Measurements from ENCODE around the gene HOXB13.
"Not testable (repeated sequence)": the region's sequence is repeated elsewhere in the genome, so short reads cannot be mapped to it uniquely, and the experiment has no call there.

Gene HOXB13

DNA sequence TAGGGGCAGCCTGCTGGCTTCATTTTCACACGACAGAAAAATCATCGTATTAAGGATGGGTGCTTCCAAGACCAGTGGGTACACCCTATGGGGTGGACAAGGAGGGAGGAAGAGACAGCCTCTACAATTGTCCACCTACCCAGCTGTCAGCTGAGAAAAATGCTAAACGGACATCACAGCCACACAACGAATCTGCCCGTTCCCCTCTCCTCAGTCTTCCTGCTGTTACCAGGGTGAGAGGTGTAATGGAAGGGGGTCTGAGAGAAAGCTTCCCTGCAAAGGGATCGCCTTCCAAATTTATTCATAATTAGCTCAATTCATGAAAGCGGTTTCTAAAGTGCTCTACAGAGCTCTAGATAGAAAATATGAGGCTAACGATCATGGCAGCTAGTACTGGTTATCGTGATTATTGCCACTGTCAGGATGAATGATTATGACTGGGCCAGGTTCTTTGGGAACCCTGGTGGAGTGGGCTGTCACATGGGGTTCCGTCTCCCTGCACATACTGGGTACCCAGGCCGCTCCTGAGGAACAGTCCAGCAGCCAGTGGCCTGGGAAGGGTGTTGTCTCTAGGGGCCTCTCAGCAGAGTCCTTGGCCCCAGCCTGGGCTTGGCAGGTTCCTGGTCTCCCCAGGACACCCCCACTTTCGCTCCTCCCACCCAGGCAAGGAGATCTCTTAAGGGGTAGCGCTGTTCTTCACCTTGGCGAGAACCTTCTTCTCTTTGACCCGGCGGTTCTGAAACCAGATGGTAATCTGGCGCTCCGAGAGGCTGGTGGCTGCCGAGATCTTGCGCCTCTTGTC lies 2.2 kb downstream of the HOXB13 start:
- no peak for DNase-seq

DNA sequence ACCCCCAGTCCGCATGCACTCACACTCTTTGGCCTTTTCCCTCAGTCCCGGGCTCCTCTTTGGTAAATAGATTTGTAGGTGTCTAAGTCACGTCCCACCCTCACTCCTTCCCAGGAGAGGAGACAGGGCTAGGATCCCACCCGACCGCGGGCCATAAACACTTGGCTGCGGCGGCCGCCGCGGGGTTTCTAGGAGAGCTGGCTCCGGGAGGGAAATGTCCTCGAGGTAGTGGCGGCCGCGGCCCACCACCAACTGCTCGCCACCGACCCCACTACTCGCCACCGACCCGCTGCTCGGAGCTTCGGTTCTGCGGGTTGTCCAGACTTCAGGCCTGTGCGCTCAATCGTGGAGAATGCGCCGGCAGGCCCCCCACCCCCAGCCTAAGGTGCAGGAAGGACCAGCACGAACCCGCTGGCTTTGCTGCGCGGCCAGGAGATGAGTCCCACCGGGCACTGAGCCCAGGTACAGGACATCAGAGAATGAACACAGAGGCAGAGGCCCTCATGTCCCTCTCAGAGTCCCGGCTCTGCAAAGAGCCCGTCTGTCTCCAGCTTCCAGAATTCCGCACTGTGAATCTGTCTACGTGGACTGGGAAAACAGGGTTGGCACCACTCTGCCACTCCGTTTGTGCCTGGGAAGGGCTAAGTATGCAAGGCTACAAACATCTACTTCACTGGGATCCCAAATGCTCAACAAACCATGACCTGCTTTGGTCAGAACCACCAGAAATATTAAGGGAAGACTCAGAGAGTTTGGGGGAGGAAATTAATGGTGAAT lies 3.1 kb downstream of the HOXB13 start:
- DNase-seq, result no peak

DNA sequence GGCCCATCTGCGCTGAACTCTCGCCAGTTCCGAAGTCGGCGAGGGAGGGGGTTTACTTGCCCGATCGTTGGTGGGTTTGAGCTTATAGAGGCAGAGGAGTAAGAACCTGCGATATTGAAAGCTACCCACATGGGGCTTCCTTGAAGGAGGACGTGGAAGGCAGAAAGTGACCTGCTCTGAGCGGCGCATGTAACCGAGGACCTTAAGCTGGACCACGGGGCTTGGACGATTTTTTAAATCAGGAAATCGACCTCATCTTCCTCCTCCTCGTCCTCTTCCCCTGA lies 3.6 kb downstream of the HOXB13 start:
- no peak for DNase-seq

DNA sequence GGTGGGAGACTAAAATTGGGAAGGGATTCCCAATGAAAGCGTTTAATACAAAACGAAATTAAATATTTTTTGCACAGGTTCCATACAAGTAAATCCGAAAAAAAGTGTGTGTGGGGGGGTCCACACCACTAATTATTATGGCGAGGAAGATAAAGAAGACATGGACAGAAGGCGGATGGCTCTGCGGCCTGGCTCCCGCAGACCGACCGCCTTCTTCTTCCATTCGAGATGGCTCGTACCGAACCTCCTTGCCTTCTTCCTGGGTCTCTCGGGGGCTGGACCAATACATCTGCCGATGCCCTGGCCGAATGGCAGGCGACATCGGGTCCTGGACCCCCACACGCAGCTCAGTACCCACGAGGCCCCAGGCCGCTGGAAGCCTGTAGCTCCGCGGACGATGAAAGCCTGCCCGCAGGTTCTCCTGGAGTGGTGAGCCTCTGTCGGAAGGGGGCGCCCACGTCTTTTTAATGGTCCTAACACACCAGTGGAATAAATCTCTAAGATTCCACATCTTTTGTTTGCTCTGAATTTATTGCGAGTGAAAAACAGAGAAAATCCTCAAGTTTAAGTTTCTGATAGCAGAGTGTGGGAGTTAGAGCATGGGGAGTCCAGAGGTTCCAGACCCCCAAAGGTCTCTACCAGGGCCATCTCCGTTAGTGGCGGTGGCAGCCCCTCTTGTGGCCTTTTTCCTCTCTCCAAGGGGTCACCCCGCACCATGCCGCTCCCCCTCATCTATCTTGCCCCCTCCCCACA lies 4.1 kb downstream of the HOXB13 start:
- peak; percentile 91 for DNase-seq

DNA sequence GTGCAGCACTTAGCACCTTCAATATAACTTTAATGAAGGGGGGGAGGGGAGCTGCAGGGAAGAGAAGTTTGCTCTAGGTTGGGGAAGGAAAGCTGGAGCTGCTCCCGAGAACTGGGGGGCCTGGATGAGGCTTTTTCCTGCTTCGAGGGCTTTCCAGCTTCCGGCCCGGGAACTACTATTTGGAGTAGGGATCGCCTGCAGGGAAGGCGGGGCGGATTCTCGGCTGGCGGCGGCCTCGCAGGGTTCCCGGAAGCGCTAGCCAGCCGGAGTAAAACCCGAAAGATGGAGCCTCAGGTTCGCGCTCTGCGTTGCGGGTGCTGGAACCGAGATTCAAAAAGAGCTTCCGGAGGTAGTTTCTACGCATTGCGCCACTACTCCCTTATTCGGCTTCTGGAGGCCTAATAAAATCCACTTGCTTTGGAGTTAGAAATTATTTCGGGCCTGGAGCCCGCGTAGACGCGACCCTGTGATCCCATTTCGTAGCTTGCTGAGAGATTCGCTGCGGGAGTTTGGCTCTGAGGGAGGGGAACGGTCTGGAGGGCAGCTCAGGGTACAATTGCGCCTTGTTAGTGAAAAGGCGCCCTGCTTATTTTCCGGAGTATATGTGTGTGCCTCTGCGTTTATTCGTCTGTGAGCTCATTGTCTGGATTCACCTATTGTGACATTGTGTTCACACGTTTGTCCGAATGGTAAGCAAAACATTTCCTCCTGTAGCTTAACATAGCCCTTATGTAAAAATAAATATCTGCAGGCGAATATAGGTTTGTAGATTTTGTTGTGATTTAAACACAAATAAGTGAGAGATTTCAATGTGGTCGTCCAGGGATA lies 4.9 kb downstream of the HOXB13 start:
- peak; percentile 39 for DNase-seq

DNA sequence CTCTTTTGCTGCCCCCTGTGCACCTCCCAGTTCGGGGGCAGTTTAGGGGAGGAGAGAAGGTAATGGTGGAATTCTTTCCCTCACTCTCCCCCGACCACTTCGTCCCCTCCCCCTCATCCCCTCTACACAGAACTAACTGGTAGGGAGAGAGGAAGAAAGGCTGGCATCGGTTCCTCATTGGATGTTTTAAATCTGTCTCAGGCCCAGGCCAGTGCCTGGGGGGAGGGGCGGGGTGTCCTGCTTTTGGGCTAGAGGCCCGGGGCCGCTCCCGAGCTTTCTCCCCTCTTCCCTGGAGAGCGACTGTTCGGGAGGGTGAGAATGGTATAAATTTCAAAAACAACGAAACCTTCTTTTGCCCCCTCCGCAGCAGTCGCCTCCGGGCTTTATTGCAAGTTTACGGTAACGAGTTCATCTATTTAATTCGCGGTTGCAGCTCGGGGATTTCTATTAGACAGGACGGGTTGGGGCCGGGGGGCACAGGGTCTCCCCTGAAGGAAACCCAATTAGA lies 5.6 kb downstream of the HOXB13 start, which contains the start of gene PRAC2:
PRAC2 (plus strand) TSS at position 271 of the 508 bp plus-strand sequence. CDS start 1,226 bp downstream, outside the sequence.
- DNase-seq, result no peak

DNA sequence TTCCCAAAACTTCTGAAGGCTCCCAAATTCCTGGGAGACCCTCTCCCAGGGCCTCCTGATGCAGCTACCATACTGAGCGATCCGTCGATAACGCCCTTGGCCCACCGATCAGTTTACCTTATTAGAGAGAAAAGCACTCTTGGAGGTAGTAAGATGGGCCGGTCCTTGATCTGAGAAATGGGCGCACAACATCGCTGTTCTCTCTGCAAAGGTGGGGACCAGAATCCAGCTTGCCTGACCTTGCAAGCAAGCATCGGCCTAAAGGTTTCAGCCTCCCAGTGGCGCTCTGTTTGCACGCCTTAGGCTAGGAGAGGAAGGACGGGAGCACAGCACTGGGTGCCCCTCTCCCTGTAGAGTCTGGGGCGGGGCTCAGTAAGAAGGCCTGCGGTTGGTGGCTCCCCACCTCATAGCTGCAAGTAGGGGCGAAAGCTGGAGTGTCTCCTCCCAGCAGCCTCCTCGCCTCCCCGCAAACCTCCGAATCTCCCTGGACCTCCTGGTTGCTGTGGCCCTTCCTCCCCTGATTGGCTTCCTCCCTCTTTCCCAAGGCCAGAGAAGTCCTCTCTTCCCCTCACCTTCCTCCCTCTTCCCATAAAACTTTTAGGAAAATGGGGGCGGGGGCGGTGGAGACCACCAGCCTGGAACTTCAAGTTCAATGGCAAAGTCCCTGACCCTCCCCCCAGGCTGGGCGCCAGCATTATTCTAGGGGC lies 6.2 kb downstream of the HOXB13 start, which contains the start of gene PRAC1:
PRAC1 (minus strand) TSS at position 318 of the 707 bp plus-strand sequence; CDS start at position 192, 126 bp downstream.
- DNase-seq, result no peak

DNA sequence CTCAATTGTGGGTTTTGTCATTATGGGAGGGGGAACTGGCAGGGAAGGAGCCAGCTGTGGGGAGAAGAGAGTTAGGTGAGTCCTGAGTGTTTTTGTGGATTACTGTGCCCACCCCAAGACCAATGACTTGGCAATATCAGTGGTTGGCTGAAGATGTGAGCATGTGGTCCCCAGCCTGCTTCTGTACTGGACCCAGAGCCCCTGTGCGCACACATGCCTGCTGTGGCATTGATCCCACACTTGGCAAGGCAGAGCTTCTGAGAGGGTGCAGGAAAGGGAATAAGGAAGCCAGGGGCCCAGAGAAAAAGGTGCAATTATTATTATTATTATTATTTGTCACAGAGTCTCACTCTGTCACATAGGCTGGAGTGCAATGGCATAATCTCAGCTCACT lies 7.5 kb downstream of the HOXB13 start:
- DNase-seq, result no peak

DNA sequence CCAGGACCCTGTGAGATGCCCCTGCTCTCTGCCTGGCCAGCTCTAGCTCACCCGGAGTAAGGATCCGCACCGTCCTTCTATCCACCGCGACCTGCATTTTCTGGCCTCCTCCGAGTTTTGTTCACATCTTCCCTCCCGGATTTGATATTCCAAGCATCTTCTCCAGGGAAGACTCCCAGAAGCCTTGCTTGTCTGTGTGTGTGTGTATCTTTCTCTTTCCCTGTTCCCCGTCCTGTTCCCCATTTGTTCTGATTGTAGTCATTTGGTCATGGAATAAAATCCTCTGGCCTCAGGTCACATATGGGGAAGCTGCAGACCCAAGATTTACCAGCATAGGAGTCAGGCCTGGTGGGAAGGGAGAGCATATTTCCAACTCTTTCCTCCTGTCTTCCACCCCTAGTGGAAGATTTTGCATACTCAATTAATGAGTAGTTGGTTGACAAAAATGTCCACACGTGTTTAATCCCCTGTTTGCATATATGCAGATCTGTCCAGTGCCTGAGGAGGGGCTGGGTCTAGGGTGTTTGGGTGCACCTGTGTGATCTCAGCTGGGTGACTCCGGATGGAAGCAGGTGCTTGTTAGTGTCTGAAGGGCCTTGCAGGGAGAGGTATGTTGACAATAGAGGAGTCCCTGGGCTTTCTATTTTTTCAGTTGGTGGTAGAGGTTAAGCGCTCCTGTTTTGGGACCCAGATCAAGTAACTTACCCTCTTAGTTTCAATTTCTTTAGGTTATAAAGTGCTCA lies 8.1 kb downstream of the HOXB13 start:
- DNase-seq, result no peak

DNA sequence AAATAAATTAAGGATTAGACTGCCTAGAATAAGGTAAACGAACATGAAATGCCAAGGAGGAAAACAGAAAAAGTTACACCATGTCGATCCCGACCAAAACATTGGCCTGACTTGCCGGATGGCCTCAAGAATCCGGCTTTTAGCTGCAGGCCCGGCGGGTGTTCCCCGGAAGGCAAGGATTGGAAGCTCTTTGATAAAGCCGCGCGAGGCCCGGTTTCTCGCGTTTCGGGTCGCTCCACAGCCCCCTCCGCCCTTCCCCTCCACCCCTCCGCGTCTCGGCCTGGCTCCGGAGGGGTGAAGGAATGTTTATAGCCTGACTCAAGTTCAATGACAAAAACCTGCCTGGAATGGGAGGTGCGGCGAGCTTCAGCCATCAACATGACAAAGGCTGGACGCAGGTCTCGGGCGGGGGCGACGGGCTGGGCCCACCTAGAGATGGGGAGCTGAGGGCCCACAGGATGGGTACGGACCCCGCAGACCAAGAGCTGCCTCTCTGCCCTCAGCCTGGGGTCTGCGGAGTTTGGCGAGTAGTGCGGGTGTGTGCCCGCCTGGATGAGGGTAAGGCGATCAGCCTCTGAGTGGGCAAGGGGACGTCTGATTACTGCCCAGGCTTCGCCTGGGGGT lies 8.8 kb downstream of the HOXB13 start:
- DNase-seq, result no peak

DNA sequence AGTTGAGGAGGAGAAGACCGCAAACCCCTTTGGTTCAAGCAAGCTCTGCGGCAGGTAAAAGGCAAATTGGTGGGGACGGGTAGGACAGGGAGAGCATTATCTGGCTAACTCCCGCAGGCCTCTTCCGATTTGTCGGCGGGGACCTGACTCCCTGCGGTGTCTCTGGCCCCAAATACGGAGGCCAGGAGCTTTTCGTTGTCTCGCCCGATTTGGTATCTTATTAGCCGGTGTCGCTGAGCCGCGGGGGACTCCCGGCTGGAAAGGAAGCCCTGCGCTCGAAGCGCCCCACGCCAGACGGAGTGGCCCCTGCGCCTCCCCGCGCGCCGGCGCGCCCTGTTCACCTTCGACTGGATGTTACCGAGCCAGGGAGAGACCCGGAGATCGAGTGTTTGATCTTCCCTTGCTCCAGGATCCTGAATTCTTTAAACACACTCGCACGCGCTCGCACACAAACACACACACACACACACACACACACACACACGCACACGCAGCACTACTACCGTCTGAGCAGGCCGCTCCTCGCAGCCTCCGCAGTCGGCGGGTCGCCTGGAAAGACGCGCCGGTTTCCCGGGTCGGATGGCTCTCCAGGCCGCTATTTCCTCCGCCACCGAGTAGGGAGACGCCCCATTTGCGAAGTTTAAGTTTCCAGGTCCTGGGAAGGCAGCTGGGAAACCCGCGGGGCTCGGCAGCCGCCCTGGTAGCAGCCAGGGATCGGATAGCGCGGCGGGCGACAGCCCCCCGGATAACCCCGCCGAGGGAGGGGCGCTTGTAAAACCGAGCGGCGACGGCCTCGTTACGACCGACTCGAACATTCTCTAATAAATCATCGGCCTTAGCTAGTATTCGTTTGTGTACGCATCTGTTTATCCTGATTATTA lies 9.5 kb downstream of the HOXB13 start:
- DNase-seq, result peak; percentile 37

DNA sequence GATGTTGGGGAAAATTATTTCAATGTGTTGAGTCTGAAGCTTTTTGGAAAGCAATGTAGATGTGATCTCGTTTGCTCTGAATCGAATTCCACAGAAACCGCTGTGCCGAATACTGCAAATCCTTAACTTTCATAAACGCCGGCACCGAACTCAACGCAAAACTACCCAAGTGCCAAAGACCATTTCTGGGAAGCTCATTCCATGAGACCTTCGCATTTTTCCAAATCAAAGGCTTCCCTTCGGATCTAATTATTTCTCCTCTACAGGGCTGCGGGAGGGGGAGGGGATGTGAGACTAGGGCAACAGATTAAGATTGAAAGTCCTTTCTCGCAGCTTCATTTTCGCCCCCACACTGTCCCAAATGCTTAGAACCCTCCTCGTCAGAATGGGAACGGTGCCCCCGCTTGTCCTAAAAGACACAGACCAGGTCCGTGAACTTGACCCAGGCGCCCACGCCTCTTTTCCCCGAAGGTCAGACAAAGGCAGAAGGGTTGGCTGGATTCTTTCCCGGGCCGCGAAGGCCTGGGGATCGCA lies 10.3 kb downstream of the HOXB13 start:
- DNase-seq, result no peak

DNA sequence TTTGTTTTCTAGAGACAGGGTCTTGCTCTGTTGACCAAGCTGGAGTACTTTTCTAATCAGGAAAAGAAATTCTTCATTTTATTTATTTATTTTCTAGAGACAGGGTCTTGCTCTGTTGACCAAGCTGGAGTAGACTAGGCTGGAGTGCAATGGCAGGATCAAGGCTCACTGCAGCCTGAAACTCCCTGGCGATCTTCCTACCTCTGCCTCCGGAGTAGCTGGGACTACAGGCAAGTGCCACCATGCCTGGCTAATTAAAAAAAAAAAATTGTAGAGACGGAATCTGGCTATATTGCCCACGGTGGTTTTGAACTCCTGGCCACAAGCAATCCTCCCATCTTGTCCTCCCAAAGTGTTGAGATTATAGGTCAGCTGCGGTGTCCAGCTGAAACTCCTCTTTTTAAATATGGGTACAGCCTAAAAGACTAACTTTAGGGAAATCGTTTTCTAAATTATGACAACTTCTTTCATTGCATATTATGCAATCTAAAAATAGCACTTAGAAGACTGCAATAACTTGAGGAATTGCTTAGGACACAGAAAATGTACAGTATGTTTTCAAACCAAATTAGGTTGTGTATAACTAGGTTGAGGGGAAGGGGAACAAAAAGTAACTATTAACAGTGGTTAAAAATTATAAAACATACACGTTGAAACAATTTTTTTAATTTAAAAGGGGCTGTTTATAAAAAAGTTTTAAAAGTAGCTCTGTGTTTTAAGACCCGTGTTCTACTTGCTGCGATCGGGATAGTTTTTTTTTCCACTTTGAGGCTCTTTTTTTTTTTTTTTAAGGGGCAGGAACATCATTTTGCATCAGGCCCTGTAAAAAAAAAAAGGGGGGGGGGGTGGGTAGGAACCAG lies 11.0 kb downstream of the HOXB13 start:
- no peak for DNase-seq

DNA sequence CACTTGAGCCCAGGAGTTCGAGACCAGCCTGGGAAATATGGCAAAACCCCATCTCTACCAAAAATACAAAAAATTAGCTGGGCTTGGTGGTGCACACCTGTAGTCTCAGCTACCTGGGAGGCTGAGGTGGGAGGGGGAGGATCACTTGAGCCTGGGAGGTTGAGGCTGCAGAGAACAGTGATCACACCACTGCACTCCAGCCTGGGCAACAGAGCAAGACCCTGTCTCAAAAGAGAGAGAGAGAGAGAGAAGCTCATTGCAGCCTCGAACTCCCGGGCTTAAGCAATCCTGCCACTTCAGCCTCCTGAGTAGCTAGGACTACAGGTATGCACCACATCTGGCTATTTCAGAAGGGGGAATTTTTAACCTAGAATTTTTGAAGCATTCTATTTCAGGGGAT lies 12.0 kb downstream of the HOXB13 start:
- DNase-seq, result not testable (repeated sequence)

DNA sequence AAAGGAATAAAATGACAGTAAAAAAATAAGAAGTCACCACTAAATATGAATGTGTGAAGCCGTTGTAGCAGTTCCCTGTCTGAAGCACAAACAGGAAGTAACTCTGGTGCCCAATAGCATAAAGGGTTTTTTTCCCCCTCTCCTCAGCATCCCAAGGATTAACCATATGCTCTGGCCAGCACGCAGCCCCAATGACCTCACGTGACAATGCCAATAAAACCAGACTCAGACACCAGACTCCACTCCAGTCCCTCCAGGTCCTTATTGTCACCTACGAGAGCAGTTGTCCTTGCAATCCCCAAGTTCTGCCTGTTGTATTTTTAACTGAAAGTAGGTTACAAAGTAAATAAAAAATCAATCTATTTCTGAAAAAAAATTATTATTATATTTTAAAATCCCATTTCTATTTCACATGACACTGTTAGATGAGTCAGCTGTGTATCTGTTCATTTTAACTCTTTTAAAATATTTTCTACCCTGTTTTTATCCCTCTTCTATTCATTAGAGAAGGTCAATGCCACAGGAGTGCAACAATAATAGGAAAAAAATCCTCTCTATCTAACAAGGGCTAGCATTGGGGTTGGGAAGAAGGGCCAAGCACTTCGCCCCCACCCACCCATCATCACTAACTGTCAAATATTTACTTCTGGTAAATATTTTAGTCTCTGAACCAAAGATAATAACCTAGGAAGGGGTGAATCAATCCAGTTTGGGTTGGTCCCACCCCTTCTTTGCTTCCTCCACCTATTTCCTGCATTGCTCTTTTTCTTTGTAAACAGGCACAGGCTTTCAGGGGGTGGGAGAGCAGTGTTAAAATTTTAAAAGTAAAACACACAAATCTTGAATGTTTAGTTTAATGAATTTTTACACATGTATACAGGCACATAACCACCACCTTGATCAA lies 12.8 kb downstream of the HOXB13 start:
- no peak for DNase-seq

DNA sequence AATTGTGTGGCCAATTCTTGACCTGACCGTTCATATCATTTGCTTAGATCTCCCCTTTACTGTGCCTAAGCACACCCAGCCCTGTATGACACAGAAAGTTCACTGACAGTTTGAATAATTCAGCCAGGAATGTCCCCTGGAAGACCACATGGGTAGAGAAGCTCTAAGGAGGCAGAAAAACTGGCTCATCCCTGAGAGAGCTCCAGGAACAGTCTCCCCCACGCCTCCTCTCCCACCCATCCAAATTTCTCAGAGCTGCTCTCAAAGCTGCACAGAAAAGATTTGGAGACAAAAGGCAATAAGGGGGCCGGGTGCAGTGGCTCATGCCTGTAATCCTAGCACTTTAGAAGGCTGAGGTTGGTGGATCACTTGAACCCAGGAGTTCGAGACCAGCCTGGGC lies 17.4 kb downstream of the HOXB13 start:
- DNase-seq, result no peak
